PC-3 (cell line): Measurements from ENCODE around the gene ZCCHC8. TPM values are rescaled to one million over a fixed set of nuclear protein-coding genes. Genes with fewer than 3 reads are reported as not detected.
A peak's percentile ranks its signal among the peaks of the same experiment; 100 is the strongest.

ENCODE experiments used
- ATAC-seq: fragments of 200-7000 bp; cut with Tn5 transposase; 2 replicates; pipeline ENCODE4 v1.9.1; 2020; ENCODE audit warnings: mild to moderate bottlenecking, moderate library complexity
- BruUV-seq: library from RNA; stranded (reverse); fragments of 400-500 nt; replicated peaks from 2 replicates; lab custom pipeline; 2021; lab: Mats Ljungman, UMichigan
- CTCF ChIA-PET: fragments of 300-600 bp; sonication (Branson Sonifier 250); formaldehyde crosslinking; loops from one replicate; lab custom pipeline; 2022; ENCODE audit warnings: antibody characterized with exemption; lab: Charles Lee
- POLR2A ChIA-PET: fragments of 300-600 bp; sonication (Branson Sonifier 250); formaldehyde crosslinking; loops from one replicate; lab custom pipeline; 2022; ENCODE audit warnings: antibody characterized with exemption; ENCODE audit not compliant: unreplicated experiment; lab: Charles Lee
- DNase-seq: peaks from one replicate; pipeline ENCODE4 v3.0.0-alpha.2; 2015
- H2AFZ ChIP-seq: fragments of 300-600 bp; sonication (generic); 2 replicates; pipeline ENCODE4 v1.6.0; 2016; ENCODE audit warnings: antibody characterized with exemption, low read length
- H3F3A ChIP-seq: fragments of 300-600 bp; sonication (generic); one replicate; pipeline ENCODE4 v1.6.0; 2017; ENCODE audit warnings: antibody characterized with exemption, low read length, control low read depth, mild to moderate bottlenecking; ENCODE audit not compliant: unreplicated experiment
- H3K27ac ChIP-seq: fragments of 300-600 bp; sonication (generic); 2 replicates; pipeline ENCODE4 v1.5.1; 2016; ENCODE audit warnings: mild to moderate bottlenecking, low read length
- H3K27me3 ChIP-seq: fragments of 300-600 bp; sonication (generic); 2 replicates; pipeline ENCODE4 v1.6.1; 2016; ENCODE audit warnings: low read length, mixed read lengths
- H3K36me3 ChIP-seq: fragments of 300-600 bp; sonication (generic); 2 replicates; pipeline ENCODE4 v1.6.1; 2016; ENCODE audit warnings: low read depth, mixed run types, low read length, mixed read lengths
- H3K4me1 ChIP-seq: fragments of 300-600 bp; sonication (generic); 2 replicates; pipeline ENCODE4 v1.5.1; 2016; ENCODE audit warnings: low read length; ENCODE audit not compliant: insufficient read depth
- H3K4me2 ChIP-seq: fragments of 300-600 bp; sonication (generic); 2 replicates; pipeline ENCODE4 v1.6.0; 2016; ENCODE audit warnings: low read length
- H3K4me3 ChIP-seq: fragments of 300-600 bp; sonication (generic); 2 replicates; pipeline ENCODE4 v1.5.1; 2016; ENCODE audit warnings: mild to moderate bottlenecking, low read length, mixed read lengths
- H3K79me2 ChIP-seq: fragments of 300-600 bp; sonication (generic); 2 replicates; pipeline ENCODE4 v1.6.1; 2017; ENCODE audit warnings: low read length, mixed read lengths
- H3K9ac ChIP-seq: fragments of 300-600 bp; sonication (generic); 2 replicates; pipeline ENCODE4 v1.6.0; 2016; ENCODE audit warnings: mild to moderate bottlenecking, low read length
- H3K9me2 ChIP-seq: fragments of 300-600 bp; sonication (generic); replicated peaks from 2 replicates; pipeline ENCODE4 v1.6.1; 2016; ENCODE audit warnings: mixed run types, low read length, mixed read lengths
- H3K9me3 ChIP-seq: fragments of 300-600 bp; sonication (generic); 2 replicates; pipeline ENCODE4 v1.6.1; 2016; ENCODE audit warnings: low read length, mixed read lengths
- H4K20me1 ChIP-seq: fragments of 300-600 bp; sonication (generic); 2 replicates; pipeline ENCODE4 v1.6.1; 2016; ENCODE audit warnings: low read length, mixed read lengths
- EZH2 ChIP-seq: fragments of 300-600 bp; sonication (generic); IDR thresholded peaks from one replicate; pipeline ENCODE4 v1.6.1; 2017; ENCODE audit warnings: antibody characterized with exemption, mild to moderate bottlenecking, low read length; ENCODE audit not compliant: unreplicated experiment
- EZH2phosphoT487 ChIP-seq: fragments of 300-600 bp; sonication (generic); IDR thresholded peaks from 2 replicates; pipeline ENCODE4 v1.6.1; 2018; ENCODE audit warnings: mild to moderate bottlenecking, antibody characterized with exemption, low read length, borderline replicate concordance
- intact Hi-C: fragments of 100-400 bp; cut with micrococcal nuclease; formaldehyde crosslinking; loops from 2 replicates; pipeline ENCODE4 v1.9.0; 2023
- total RNA-seq: library from RNA; depleted of rRNA; stranded (reverse); fragments of >200 nt; gene quantifications from 2 replicates; pipeline ENCODE4 v1.2.3, GENCODE V29; 2014
- TF ChIP-seq, protein P1 (sequence below): fragments of 300-600 bp; sonication (generic); conservative IDR thresholded peaks from 2 replicates; pipeline ENCODE4 v1.5.1; 2017; ENCODE audit warnings: antibody characterized with exemption, low read depth, mild to moderate bottlenecking, low read length

ZCCHC8 gene
- total RNA-seq, 1 experiment from 2014 or later = 14.4 TPM

DNA sequence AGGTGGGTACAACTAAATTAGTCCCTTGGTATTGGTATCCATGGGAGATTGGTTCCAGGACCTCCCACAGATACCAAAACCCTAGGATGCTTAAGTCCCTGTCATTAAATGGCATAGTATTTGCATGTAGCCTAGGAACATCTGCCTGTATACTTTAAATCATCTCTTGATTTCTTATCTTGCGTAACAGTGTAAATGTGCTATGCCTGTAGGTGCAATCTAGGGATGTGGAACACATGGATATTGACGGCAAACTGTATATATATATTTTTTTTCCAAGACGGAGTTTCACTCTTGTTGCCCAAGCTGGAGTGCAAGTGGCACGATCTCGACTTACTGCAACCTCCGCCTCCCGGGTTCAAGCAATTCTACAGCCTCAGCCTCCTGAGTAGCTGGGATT is 27.9 kb upstream of the ZCCHC8 start:
- Histone ChIP-seq H3K4me2 (peak overlapping the region; percentile 92), H4K20me1 (peaks cover 24% of the 10 kb centered on the region), H3K79me2 (peaks cover 86% of the 10 kb centered on the region), H3F3A (no peaks in the 10 kb centered on the region), H3K27me3 (no peaks in the 10 kb centered on the region), H3K4me3 (peak overlapping the region; percentile 84), H3K4me1 (peaks cover 17% of the 10 kb centered on the region), H3K9me2 (no peaks in the 10 kb centered on the region), H2AFZ (no peak overlapping the region), H3K9me3 (no peaks in the 10 kb centered on the region), H3K27ac (no peak overlapping the region), H3K36me3 (peaks cover 39% of the 10 kb centered on the region), H3K9ac (peak overlapping the region; percentile 95)
- TF ChIP-seq, protein P1, sequence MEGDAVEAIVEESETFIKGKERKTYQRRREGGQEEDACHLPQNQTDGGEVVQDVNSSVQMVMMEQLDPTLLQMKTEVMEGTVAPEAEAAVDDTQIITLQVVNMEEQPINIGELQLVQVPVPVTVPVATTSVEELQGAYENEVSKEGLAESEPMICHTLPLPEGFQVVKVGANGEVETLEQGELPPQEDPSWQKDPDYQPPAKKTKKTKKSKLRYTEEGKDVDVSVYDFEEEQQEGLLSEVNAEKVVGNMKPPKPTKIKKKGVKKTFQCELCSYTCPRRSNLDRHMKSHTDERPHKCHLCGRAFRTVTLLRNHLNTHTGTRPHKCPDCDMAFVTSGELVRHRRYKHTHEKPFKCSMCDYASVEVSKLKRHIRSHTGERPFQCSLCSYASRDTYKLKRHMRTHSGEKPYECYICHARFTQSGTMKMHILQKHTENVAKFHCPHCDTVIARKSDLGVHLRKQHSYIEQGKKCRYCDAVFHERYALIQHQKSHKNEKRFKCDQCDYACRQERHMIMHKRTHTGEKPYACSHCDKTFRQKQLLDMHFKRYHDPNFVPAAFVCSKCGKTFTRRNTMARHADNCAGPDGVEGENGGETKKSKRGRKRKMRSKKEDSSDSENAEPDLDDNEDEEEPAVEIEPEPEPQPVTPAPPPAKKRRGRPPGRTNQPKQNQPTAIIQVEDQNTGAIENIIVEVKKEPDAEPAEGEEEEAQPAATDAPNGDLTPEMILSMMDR = no peak
- no peak for DNase-seq
- intact Hi-C loops = loop anchor here (10.0 kb wide), 1 partner anchor 534 kb away; no protein-coding TSS in a partner anchor
- no TSS peak for BruUV-seq
- ChIA-PET POLR2A (interaction anchor here (0.7 kb wide), 1 partner anchor 29 kb away, joined by 5 read pairs; no protein-coding TSS in a partner anchor), CTCF (no interaction called here)
- ATAC-seq = no peak

DNA sequence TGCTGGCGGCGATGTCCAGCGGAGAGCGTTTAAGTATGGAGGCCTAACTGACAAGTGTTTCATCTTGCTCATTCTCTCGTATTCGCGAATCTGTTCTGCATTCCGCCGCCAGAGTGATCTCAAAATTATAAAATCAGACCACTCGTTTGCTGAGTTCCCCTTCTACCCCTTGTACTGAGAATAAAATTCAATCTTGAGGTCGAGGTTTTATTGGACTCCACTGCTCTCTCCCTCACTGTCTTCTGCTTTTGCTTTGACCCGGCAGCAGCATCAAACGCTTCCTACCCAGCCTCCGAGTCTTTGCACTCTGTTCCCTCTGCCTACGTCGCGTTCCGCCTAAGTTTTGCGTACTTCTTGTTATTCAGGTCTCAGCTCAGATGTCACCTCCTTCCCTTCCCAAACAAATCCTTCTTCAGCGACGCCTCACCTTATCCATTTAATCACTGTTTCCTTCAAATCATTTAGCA is 26.8 kb upstream of the ZCCHC8 start:
- H2AFZ ChIP-seq = peak overlapping the region; percentile 85
- CTCF ChIA-PET = no interaction called here

More for the DNA sequence above, 26.8 kb upstream of the ZCCHC8 start:
- peaks cover 26% of the 10 kb centered on the region for H3K4me1 ChIP-seq
- peak overlapping the region; percentile 92 for H3K4me2 ChIP-seq
- H3K9me3 ChIP-seq = no peaks in the 10 kb centered on the region
- peak overlapping the region; percentile 76 for H3K27ac ChIP-seq
- H3K79me2 ChIP-seq = peaks cover 88% of the 10 kb centered on the region
- peak; percentile 14 for ATAC-seq
- peaks cover 35% of the 10 kb centered on the region for H4K20me1 ChIP-seq
- TSS peak; percentile 75 for BruUV-seq
- H3K9me2 ChIP-seq = no peaks in the 10 kb centered on the region
- no peaks in the 10 kb centered on the region for H3F3A ChIP-seq
- peak; percentile 47 for DNase-seq
- H3K36me3 ChIP-seq = peaks cover 41% of the 10 kb centered on the region
- TF ChIP-seq, protein P1 = no peak
- TF ChIP-seq EZH2 = no peak
- TF ChIP-seq EZH2phosphoT487 = no peak
- POLR2A ChIA-PET = interaction anchor here (0.5 to 0.7 kb wide), 3 partner anchors 9 to 90 kb away, joined by 5 to 6 read pairs (median 5); no protein-coding TSS in a partner anchor
- peak overlapping the region; percentile 84 for H3K4me3 ChIP-seq
- H3K27me3 ChIP-seq = no peaks in the 10 kb centered on the region
- intact Hi-C loops = loop anchor here (1.0 to 10.0 kb wide), 5 partner anchors 26 to 533 kb away; partner anchors contain the start of genes DENR and DIABLO
- peak overlapping the region; percentile 95 for H3K9ac ChIP-seq
